ENCODE results near the gene KRTAP5-10.
"Not testable (repeated sequence)": the region's sequence is repeated elsewhere in the genome, so short reads cannot be mapped to it uniquely, and the experiment has no call there.

GRCh38 chr11:71611218-71611910 is 46.0 kb downstream of the KRTAP5-10 start:
- TF ChIP-seq CTCF, POLR2A (IDR thresholded peaks at IDR 0.05): not testable (repeated sequence)
